ENCODE measurements around the gene RWDD3. TPM values are rescaled to one million over a fixed set of nuclear protein-coding genes. Genes with fewer than 3 reads are reported as not detected.

RWDD3 gene
- total and polyA plus RNA-seq, 2 of the 13 experiments (the other 11 are each of a cell fraction or from before 2014, with no cell fraction given) = 18.3 to 21.2 TPM

DNA sequence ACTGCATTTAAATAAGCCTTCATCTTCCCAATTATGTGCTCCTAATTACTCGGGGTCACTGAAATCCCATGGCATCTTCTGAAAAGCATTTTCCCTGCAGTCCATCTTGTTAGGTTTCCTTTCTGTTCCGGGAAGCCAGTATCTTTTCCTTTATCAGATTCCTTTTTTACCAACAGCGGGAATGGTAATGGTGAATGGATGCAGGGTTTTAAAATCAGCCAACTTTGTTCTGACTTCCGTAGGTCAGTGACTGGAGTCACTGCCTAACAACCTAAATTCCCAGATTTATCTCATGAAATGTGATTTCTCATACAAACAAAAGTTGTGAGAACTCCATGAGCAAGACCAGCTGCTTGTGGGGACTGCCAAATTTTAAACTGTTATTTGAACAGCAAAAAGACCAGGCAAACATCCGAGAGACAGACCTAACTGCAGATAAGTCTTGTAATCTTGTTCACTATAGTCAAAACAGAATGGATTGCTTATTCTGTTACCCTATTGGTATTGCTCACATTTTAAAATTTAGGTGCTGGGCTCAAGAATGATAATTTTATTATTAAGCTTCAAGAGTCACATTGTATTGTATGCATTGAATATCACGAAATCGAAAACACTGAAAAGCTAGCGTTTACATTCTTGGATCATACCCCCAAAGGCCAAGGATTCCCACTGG, 1.2 kb upstream of the RWDD3 start (continued):
- TF ChIP-seq, protein P1, sequence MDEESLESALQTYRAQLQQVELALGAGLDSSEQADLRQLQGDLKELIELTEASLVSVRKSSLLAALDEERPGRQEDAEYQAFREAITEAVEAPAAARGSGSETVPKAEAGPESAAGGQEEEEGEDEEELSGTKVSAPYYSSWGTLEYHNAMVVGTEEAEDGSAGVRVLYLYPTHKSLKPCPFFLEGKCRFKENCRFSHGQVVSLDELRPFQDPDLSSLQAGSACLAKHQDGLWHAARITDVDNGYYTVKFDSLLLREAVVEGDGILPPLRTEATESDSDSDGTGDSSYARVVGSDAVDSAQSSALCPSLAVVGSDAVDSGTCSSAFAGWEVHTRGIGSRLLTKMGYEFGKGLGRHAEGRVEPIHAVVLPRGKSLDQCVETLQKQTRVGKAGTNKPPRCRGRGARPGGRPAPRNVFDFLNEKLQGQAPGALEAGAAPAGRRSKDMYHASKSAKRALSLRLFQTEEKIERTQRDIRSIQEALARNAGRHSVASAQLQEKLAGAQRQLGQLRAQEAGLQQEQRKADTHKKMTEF (CRISPR knock-in tag; IDR thresholded peaks at IDR 0.05) = no peak
- TF ChIP-seq FOXJ3 (CRISPR knock-in tag; IDR thresholded peaks at IDR 0.05; ENCODE audit: borderline replicate concordance) (no peak), ZNF75D (CRISPR knock-in tag; IDR thresholded peaks at IDR 0.05; ENCODE audit: borderline replicate concordance) (no peak), ZNF777 (CRISPR knock-in tag; IDR thresholded peaks at IDR 0.05) (no peak), ZNF383 (CRISPR knock-in tag; IDR thresholded peaks at IDR 0.05; ENCODE audit: borderline replicate concordance) (no peak), ZFP82 (CRISPR knock-in tag; IDR thresholded peaks at IDR 0.05; ENCODE audit: borderline replicate concordance) (0 out of 2 replicates have a peak, but pooled peaks have one; percentile 8), RFX3 (CRISPR knock-in tag; IDR thresholded peaks at IDR 0.05) (no peak), XRCC5 (optimal IDR thresholded peaks at IDR 0.05; ENCODE audit: low read length) (no peak), HNF4A (CRISPR knock-in tag; IDR thresholded peaks at IDR 0.05) (no peak), HES4 (CRISPR knock-in tag; IDR thresholded peaks at IDR 0.05; ENCODE audit: borderline replicate concordance) (no peak), ZNF292 (CRISPR knock-in tag; IDR thresholded peaks at IDR 0.05; ENCODE audit: borderline replicate concordance, low read depth) (no peak), USF2 (IDR thresholded peaks at IDR 0.05; ENCODE audit: low read depth, low read length) (no peak), USF2 (CRISPR knock-in tag; IDR thresholded peaks at IDR 0.05; ENCODE audit: borderline replicate concordance) (no peak), NR1H2 (CRISPR knock-in tag; IDR thresholded peaks at IDR 0.05; ENCODE audit: borderline replicate concordance, low read depth) (no peak), GRHL1 (CRISPR knock-in tag; conservative IDR thresholded peaks at IDR 0.05) (no peak), ARID2 (CRISPR knock-in tag; IDR thresholded peaks at IDR 0.05; ENCODE audit: borderline replicate concordance) (no peak), FOXC1 (CRISPR knock-in tag; IDR thresholded peaks at IDR 0.05; ENCODE audit: borderline replicate concordance) (no peak), GMEB1 (CRISPR knock-in tag; IDR thresholded peaks at IDR 0.05; ENCODE audit: borderline replicate concordance) (no peak), DNMT1 (CRISPR knock-in tag; IDR thresholded peaks at IDR 0.05) (no peak)
- TF ChIP-seq, protein P2, sequence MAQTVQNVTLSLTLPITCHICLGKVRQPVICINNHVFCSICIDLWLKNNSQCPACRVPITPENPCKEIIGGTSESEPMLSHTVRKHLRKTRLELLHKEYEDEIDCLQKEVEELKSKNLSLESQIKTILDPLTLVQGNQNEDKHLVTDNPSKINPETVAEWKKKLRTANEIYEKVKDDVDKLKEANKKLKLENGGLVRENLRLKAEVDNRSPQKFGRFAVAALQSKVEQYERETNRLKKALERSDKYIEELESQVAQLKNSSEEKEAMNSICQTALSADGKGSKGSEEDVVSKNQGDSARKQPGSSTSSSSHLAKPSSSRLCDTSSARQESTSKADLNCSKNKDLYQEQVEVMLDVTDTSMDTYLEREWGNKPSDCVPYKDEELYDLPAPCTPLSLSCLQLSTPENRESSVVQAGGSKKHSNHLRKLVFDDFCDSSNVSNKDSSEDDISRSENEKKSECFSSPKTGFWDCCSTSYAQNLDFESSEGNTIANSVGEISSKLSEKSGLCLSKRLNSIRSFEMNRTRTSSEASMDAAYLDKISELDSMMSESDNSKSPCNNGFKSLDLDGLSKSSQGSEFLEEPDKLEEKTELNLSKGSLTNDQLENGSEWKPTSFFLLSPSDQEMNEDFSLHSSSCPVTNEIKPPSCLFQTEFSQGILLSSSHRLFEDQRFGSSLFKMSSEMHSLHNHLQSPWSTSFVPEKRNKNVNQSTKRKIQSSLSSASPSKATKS (CRISPR knock-in tag; IDR thresholded peaks at IDR 0.05) = no peak

Data from HepG2 (cell line).